SK-N-SH (cell line): ENCODE measurements around the gene PIK3R3. TPM values are rescaled to one million over a fixed set of nuclear protein-coding genes. Genes with fewer than 3 reads are reported as not detected.
"Not testable (repeated sequence)": the region's sequence is repeated elsewhere in the genome, so short reads cannot be mapped to it uniquely, and the experiment has no call there.

Experiments used
- CTCF ChIA-PET: fragments of 300-600, 350-600 bp; formaldehyde crosslinking; extraction: SDS; loops from one replicate; lab custom pipeline; 2021; lab: Yijun Ruan, JAX
- POLR2A ChIA-PET: fragments of 350-600 bp; sonication (Branson Sonifier 250); formaldehyde crosslinking; extraction: SDS; loops from one replicate; lab custom pipeline; 2020; ENCODE audit warnings: antibody characterized with exemption, inconsistent platforms; lab: Yijun Ruan, JAX
- DNase-seq: peaks from one replicate; pipeline ENCODE4 v3.0.0; 2012
- H2AFZ ChIP-seq: fragments of 200-600 bp; sonication (generic); 2 replicates; pipeline ENCODE4 v1.8.1; 2016; ENCODE audit warnings: antibody characterized with exemption, mild to moderate bottlenecking, low read depth
- H3F3A ChIP-seq: fragments of 200-600 bp; sonication (generic); replicated peaks from 2 replicates; pipeline ENCODE3; 2016; ENCODE audit warnings: antibody characterized with exemption, mild to moderate bottlenecking; ENCODE audit not compliant: insufficient read depth
- H3K27ac ChIP-seq, 2 experiments: fragments of 200-500 bp in 1 of 2; fragments of 200-600 bp in 1 of 2; sonication (Bioruptor generic) in 1 of 2; sonication (generic), shearing (Covaris generic) in 1 of 2; 2 replicates each; pipeline versions ENCODE4 v1.5.1 to v1.6.1; 2014 to 2016; ENCODE audit warnings: low read depth in 2 of 2, inconsistent platforms in 1 of 2, low read length in 1 of 2, mild to moderate bottlenecking in 1 of 2, mixed read lengths in 1 of 2
- H3K27me3 ChIP-seq: fragments of 200-600 bp; sonication (generic), shearing (Covaris generic); 2 replicates; pipeline ENCODE4 v1.6.1; 2016; ENCODE audit warnings: mixed run types; ENCODE audit not compliant: insufficient read depth
- H3K36me3 ChIP-seq, 2 experiments: fragments of 200-500 bp in 1 of 2; fragments of 200-600 bp in 1 of 2; sonication (Bioruptor generic) in 1 of 2; sonication (generic) in 1 of 2; replicated peaks in 1 of 2; 2 replicates each; pipeline versions ENCODE3 to v1.5.1; 2014 to 2016; ENCODE audit warnings: low read length in 1 of 2, mild to moderate bottlenecking in 1 of 2; ENCODE audit not compliant: insufficient read depth in 2 of 2, control insufficient read depth in 1 of 2
- H3K4me1 ChIP-seq, 2 experiments: fragments of 200-500 bp in 1 of 2; fragments of 200-600 bp in 1 of 2; sonication (Bioruptor generic) in 1 of 2; sonication (generic), shearing (Covaris generic) in 1 of 2; 2 replicates each; pipeline versions ENCODE4 v1.5.1 to v1.6.1; 2014 to 2016; ENCODE audit warnings: low read depth in 1 of 2, low read length in 1 of 2, mixed run types in 1 of 2; ENCODE audit not compliant: insufficient read depth in 2 of 2, control insufficient read depth in 1 of 2
- H3K4me2 ChIP-seq: fragments of 200-600 bp; sonication (generic), shearing (Covaris generic); 2 replicates; pipeline ENCODE4 v1.6.1; 2017; ENCODE audit warnings: mixed run types
- H3K4me3 ChIP-seq, 2 experiments: fragments of 200-500 bp in 1 of 2; fragments of 200-600 bp in 1 of 2; sonication (Bioruptor generic) in 1 of 2; sonication (generic), shearing (Covaris generic) in 1 of 2; 2 replicates each; pipeline versions ENCODE4 v1.5.1 to v1.8.1; 2014 to 2016; ENCODE audit warnings: low read depth in 2 of 2, inconsistent platforms in 1 of 2, low read length in 1 of 2, mild to moderate bottlenecking in 1 of 2, mixed read lengths in 1 of 2, moderate library complexity in 1 of 2
- H3K79me2 ChIP-seq: fragments of 200-600 bp; sonication (generic); 2 replicates; pipeline ENCODE4 v1.8.1; 2017; ENCODE audit warnings: mild to moderate bottlenecking; ENCODE audit not compliant: insufficient read depth
- H3K9ac ChIP-seq: fragments of 200-600 bp; sonication (generic); 2 replicates; pipeline ENCODE4 v1.6.1; 2017; ENCODE audit warnings: mixed run types
- H3K9me2 ChIP-seq: fragments of 200-600 bp; sonication (generic); 2 replicates; pipeline ENCODE4 v1.6.1; 2017; ENCODE audit warnings: mixed run types
- H3K9me3 ChIP-seq: fragments of 200-600 bp; sonication (generic); 2 replicates; pipeline ENCODE4 v1.6.1; 2017; ENCODE audit warnings: mixed run types, mild to moderate bottlenecking, moderate library complexity
- H4K20me1 ChIP-seq: fragments of 200-600 bp; sonication (generic); 2 replicates; pipeline ENCODE4 v1.6.1; 2017; ENCODE audit warnings: mild to moderate bottlenecking, mixed run types; ENCODE audit not compliant: insufficient read depth
- FOSL2 ChIP-seq: IDR thresholded peaks from 2 replicates; pipeline ENCODE4 v1.4.0; 2012; ENCODE audit warnings: low read depth, mild to moderate bottlenecking, moderate library complexity, borderline replicate concordance
- GABPA ChIP-seq: IDR thresholded peaks from 2 replicates; pipeline ENCODE4 v1.4.0; 2012; ENCODE audit warnings: low read depth, mild to moderate bottlenecking
- JUND ChIP-seq: IDR thresholded peaks from 2 replicates; pipeline ENCODE4 v1.4.0; 2012
- MXI1 ChIP-seq: IDR thresholded peaks from 2 replicates; pipeline ENCODE4 v1.6.1; 2012; ENCODE audit warnings: mild to moderate bottlenecking, low read depth, low read length, improper control_type of control experiment
- NFIC ChIP-seq: IDR thresholded peaks from 2 replicates; pipeline ENCODE4 v1.4.0; 2012; ENCODE audit warnings: borderline replicate concordance
- PBX3 ChIP-seq: IDR thresholded peaks from 2 replicates; pipeline ENCODE4; 2012
- POLR2AphosphoS5 ChIP-seq: IDR thresholded peaks from 2 replicates; pipeline ENCODE4 v1.6.1; 2012; ENCODE audit warnings: low read depth, low read length
- RXRA ChIP-seq: IDR thresholded peaks from 2 replicates; pipeline ENCODE4 v1.4.0; 2012; ENCODE audit warnings: low read depth, mild to moderate bottlenecking, borderline replicate concordance
- SIN3A ChIP-seq: IDR thresholded peaks from 2 replicates; pipeline ENCODE4 v1.6.1; 2012; ENCODE audit warnings: low read depth, mild to moderate bottlenecking, low read length, moderate library complexity, borderline replicate concordance
- TCF12 ChIP-seq: IDR thresholded peaks from 2 replicates; pipeline ENCODE4 v1.4.0; 2012
- TEAD4 ChIP-seq: IDR thresholded peaks from 2 replicates; pipeline ENCODE4 v1.4.0; 2012; ENCODE audit warnings: mild to moderate bottlenecking, borderline replicate concordance; ENCODE audit not compliant: insufficient read depth
- USF2 ChIP-seq: fragments of 150-350 bp; IDR thresholded peaks from 2 replicates; pipeline ENCODE4 v1.6.1; 2017; ENCODE audit warnings: antibody characterized with exemption, low read length, low read depth, borderline replicate concordance
- ZBTB33 ChIP-seq: IDR thresholded peaks from 2 replicates; pipeline ENCODE4 v1.4.0; 2012; ENCODE audit warnings: low read depth, borderline replicate concordance
- WGBS: methylation state at CpG from one replicate; pipeline ENCODE4 v1.1.6; 2017; ENCODE audit warnings: low lambda C conversion rate; 5-methylcytosine and 5-hydroxymethylcytosine counted together
- polyA plus RNA-seq, 3 experiments: library from polyadenylated mRNA; depleted of rRNA; stranded (reverse); fragments of >200 nt; gene quantifications; 2 replicates each; pipeline ENCODE4 v1.2.3, GENCODE V29; 2012

The PIK3R3 gene
- polyA plus RNA-seq, 1 of the 3 experiments (the other 2 are of a cell fraction): 4.0 TPM

- TF ChIP-seq NFIC (no peak), SIN3A (no peak), GABPA (no peak), JUND (no peak), TEAD4 (no peak)
- TF ChIP-seq, all 33 proteins: peak for 0
- no peaks in the 10 kb centered on the region for H3K27me3 ChIP-seq
- peaks cover 30% of the 10 kb centered on the region; the same call in 1 of the 2 replicates for H3K79me2 ChIP-seq
- no peak overlapping the region for H3K4me3 ChIP-seq
- H2AFZ ChIP-seq: no peak overlapping the region
- H3K9ac ChIP-seq: no peak overlapping the region
- no peak for DNase-seq
- no peaks in the 10 kb centered on the region for H3K9me3 ChIP-seq
- ChIA-PET POLR2A (no interaction called here), CTCF (no interaction called here)
- no peaks in the 10 kb centered on the region for H3K4me1 ChIP-seq
- H3F3A ChIP-seq: peaks cover 3% of the 10 kb centered on the region
- peaks cover 0 to 11% of the 10 kb centered on the region in 2 experiments for H3K36me3 ChIP-seq
- WGBS: 88% methylated on average over 10 of the region's 10 CpGs
- no peaks in the 10 kb centered on the region for H4K20me1 ChIP-seq
- no peak overlapping the region for H3K27ac ChIP-seq
- no peaks in the 10 kb centered on the region for H3K9me2 ChIP-seq
- no peak overlapping the region for H3K4me2 ChIP-seq
Measured at GRCh38 chr1:46096269-46097148, 35.9 kb downstream of the PIK3R3 start.

- H2AFZ ChIP-seq, H3K9me2 ChIP-seq, H3K9me3 ChIP-seq, H3K4me2 ChIP-seq, POLR2A ChIA-PET, H3K27ac ChIP-seq, H3K27me3 ChIP-seq, H3F3A ChIP-seq, H4K20me1 ChIP-seq, H3K4me3 ChIP-seq, CTCF ChIA-PET, H3K9ac ChIP-seq, DNase-seq, H3K36me3 ChIP-seq, H3K4me1 ChIP-seq: not testable (repeated sequence)
- H3K79me2 ChIP-seq: peaks cover 30% of the 10 kb centered on the region
- WGBS: 100% methylated on average over 3 of the region's 3 CpGs
Measured at GRCh38 chr1:46095110-46095509, 37.3 kb downstream of the PIK3R3 start.

- H4K20me1 ChIP-seq: no peaks in the 10 kb centered on the region
- H3K9ac ChIP-seq: no peak overlapping the region
- H2AFZ ChIP-seq: no peak overlapping the region
- TF ChIP-seq ZBTB33: no peak
- no peak for TF ChIP-seq RXRA
- no peak for TF ChIP-seq TCF12
- TF ChIP-seq POLR2AphosphoS5: no peak
- TF ChIP-seq USF2: no peak
- TF ChIP-seq PBX3: no peak
- TF ChIP-seq FOSL2: no peak
- TF ChIP-seq MXI1: no peak
- H3K4me1 ChIP-seq: no peaks in the 10 kb centered on the region
- 90% methylated on average over 4 of the region's 4 CpGs for WGBS
- no peaks in the 10 kb centered on the region for H3K27me3 ChIP-seq
- no peaks in the 10 kb centered on the region for H3K9me3 ChIP-seq
- H3K4me3 ChIP-seq: no peak overlapping the region
- H3K9me2 ChIP-seq: no peaks in the 10 kb centered on the region
- H3K36me3 ChIP-seq: no peaks in the 10 kb centered on the region
- POLR2A ChIA-PET: no interaction called here
- H3K4me2 ChIP-seq: no peak overlapping the region
- CTCF ChIA-PET: no interaction called here
- peaks cover 3% of the 10 kb centered on the region for H3F3A ChIP-seq
- H3K27ac ChIP-seq: no peak overlapping the region
- DNase-seq: no peak
- H3K79me2 ChIP-seq: peaks cover 30% of the 10 kb centered on the region
Measured at GRCh38 chr1:46094471-46095005, 37.9 kb downstream of the PIK3R3 start.

GRCh38 chr1:46093832-46094231, 38.6 kb downstream of the PIK3R3 start:
- POLR2A ChIA-PET, H3K9ac ChIP-seq, H3F3A ChIP-seq, DNase-seq, H3K27ac ChIP-seq, H3K36me3 ChIP-seq, H3K9me2 ChIP-seq, H3K9me3 ChIP-seq, H3K4me1 ChIP-seq, CTCF ChIA-PET, H3K27me3 ChIP-seq, H3K4me3 ChIP-seq, H3K4me2 ChIP-seq, H2AFZ ChIP-seq, H4K20me1 ChIP-seq: not testable (repeated sequence)
- peaks cover 28% of the 10 kb centered on the region for H3K79me2 ChIP-seq
- 94% methylated on average over 4 of the region's 4 CpGs for WGBS
